ENCODE results near the gene BOC.

DNA sequence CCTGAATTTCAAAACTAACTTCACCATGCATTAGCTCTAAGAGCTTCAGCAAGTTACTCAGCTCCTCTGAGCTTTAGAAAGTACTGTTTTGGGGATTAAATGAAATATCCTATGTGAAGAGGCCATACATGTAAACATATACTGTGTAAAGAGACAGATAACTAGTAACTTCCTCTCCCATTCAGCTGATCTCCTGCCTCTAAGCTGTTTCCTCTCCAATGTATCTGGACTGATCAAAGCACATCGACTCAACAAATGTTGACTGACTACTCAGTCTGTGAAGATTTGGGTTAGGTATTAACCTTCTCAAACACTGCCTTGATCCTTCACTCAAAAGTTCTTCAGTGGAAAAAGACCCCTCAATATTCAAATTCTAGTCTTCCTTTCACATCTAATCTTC lies 82.0 kb downstream of the BOC start:
- TF ChIP-seq, protein P1, sequence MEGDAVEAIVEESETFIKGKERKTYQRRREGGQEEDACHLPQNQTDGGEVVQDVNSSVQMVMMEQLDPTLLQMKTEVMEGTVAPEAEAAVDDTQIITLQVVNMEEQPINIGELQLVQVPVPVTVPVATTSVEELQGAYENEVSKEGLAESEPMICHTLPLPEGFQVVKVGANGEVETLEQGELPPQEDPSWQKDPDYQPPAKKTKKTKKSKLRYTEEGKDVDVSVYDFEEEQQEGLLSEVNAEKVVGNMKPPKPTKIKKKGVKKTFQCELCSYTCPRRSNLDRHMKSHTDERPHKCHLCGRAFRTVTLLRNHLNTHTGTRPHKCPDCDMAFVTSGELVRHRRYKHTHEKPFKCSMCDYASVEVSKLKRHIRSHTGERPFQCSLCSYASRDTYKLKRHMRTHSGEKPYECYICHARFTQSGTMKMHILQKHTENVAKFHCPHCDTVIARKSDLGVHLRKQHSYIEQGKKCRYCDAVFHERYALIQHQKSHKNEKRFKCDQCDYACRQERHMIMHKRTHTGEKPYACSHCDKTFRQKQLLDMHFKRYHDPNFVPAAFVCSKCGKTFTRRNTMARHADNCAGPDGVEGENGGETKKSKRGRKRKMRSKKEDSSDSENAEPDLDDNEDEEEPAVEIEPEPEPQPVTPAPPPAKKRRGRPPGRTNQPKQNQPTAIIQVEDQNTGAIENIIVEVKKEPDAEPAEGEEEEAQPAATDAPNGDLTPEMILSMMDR (conservative IDR thresholded peaks at IDR 0.05; ENCODE audit: low read depth, low read length) = no peak
- TF ChIP-seq EZH2 (IDR thresholded peaks at IDR 0.05; ENCODE audit: low read length, unreplicated experiment) = no peak
- no peak for TF ChIP-seq EZH2phosphoT487 (IDR thresholded peaks at IDR 0.05; ENCODE audit: borderline replicate concordance, low read length)
